GM18873 (cell line): ENCODE results near the gene REPS1.

Source experiments
- ATAC-seq: cut with Tn5 transposase; IDR thresholded peaks from one replicate; pipeline ENCODE4 v1.9.1; 2021; ENCODE audit warnings: mild to moderate bottlenecking, moderate library complexity, moderate number of reproducible peaks; ENCODE audit not compliant: unreplicated experiment, low FRiP score

The REPS1 gene

DNA sequence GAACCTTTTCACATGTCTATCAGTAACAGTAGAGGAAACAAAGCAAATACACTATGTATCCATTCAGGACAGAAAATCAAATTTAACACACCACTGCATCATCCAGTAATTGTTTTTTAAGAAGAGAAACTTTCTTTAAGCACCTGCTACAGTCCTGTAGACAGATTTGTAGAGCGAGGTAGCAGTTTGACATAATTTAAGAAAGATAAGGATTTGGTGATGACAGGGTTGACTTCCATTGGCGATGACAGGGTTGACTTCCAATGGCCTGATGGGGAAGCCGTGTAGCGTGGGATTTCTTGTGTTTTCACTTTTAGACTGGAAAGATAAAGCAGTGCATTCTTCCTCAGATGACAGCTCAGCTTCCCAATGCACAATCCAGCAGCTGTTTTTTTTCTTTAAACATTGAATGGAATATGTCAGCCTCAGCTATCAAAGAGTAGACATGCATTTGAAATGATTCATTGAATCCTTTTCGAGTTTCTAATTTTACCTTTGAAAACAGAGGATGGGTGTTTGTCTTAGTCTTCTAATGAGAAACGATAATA lies 123.6 kb downstream of the REPS1 start:
- no peak for ATAC-seq

DNA sequence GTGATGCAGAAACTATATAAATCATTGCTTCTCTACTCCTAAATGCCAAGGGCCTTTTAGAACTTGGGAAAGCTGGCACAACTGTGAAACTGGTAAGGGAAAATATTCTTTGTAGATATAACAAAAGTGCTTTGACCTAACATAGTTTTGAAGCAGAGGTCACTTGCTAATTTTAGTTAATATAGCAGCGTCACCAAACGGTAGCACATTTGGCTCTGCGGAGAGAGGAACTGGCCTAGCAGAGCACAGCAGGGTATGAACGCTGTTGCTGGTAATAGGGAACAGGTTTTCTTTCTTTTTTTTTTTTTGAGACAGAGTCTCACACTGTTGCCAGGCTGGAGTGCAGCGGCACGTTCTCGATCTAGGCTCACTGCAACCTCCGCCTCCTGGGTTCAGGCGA lies 124.7 kb downstream of the REPS1 start:
- no peak for ATAC-seq

- no peak for ATAC-seq
Observed at GRCh38 chr6:138862456-138862855, 125.6 kb downstream of the REPS1 start.

GRCh38 chr6:138857775-138858174 lies 130.3 kb downstream of the REPS1 start:
- no peak for ATAC-seq

- ATAC-seq, result no peak
Observed at GRCh38 chr6:138856654-138857053, 131.4 kb downstream of the REPS1 start.
